ENCODE results near the gene THSD7B.

DNA sequence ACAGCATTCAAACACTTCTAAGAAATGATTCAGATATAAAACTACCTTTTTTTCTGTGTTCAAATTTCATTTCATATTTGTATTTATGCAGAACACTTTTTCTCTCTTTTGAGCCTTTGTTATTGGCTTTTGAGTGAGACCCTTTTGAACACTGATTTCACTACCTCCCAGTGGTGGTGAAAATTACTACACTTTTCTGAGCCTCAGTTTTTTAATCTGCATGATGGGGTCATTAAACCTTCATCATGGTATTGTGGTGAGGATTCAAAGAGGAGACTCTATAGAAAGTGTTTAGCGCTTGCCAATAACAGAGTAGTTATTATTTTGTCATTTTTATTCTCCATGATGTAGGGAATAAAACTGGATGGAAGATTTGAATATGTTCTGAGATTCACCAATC is 169.8 kb downstream of the THSD7B start:
- TF ChIP-seq CTCF (IDR thresholded peaks at IDR 0.05; ENCODE audit: control extremely low read depth in 1 of 3, insufficient read depth in 1 of 3, low read depth in 1 of 3, low read length in 3 of 3), result no peak
- TF ChIP-seq KDM4A (IDR thresholded peaks at IDR 0.05; ENCODE audit: low read depth, low read length, severe bottlenecking), result no peak
- no peak for TF ChIP-seq BRCA1 (IDR thresholded peaks at IDR 0.05; ENCODE audit: low read depth, low read length)
- no peak for TF ChIP-seq CEBPB (IDR thresholded peaks at IDR 0.05; ENCODE audit: low read depth, low read length)
- TF ChIP-seq POLR2A (IDR thresholded peaks at IDR 0.05; ENCODE audit: control extremely low read depth in 1 of 2, low read depth in 2 of 2, low read length in 2 of 2), result no peak
- TF ChIP-seq RNF2 (IDR thresholded peaks at IDR 0.05; ENCODE audit: borderline replicate concordance, low read depth, low read length, missing control alignments, poor library complexity, severe bottlenecking), result no peak
- TF ChIP-seq, protein P1, sequence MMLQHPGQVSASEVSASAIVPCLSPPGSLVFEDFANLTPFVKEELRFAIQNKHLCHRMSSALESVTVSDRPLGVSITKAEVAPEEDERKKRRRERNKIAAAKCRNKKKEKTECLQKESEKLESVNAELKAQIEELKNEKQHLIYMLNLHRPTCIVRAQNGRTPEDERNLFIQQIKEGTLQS (IDR thresholded peaks at IDR 0.05; ENCODE audit: insufficient read depth, low read depth, low read length), result no peak
- no peak for TF ChIP-seq SP1 (IDR thresholded peaks at IDR 0.05; ENCODE audit: low read depth, low read length)
- TF ChIP-seq, protein P2, sequence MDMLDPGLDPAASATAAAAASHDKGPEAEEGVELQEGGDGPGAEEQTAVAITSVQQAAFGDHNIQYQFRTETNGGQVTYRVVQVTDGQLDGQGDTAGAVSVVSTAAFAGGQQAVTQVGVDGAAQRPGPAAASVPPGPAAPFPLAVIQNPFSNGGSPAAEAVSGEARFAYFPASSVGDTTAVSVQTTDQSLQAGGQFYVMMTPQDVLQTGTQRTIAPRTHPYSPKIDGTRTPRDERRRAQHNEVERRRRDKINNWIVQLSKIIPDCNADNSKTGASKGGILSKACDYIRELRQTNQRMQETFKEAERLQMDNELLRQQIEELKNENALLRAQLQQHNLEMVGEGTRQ (IDR thresholded peaks at IDR 0.05; ENCODE audit: low read length), result no peak
- TF ChIP-seq ZNF274 (IDR thresholded peaks at IDR 0.05; ENCODE audit: borderline replicate concordance, extremely low read depth, low read length), result no peak
- no peak for TF ChIP-seq SP2 (IDR thresholded peaks at IDR 0.05; ENCODE audit: low read length)
- no peak for TF ChIP-seq ATF2 (IDR thresholded peaks at IDR 0.05; ENCODE audit: low read length)
- no peak for TF ChIP-seq POLR2AphosphoS5 (IDR thresholded peaks at IDR 0.05; ENCODE audit: low read depth, low read length)
- no peak for TF ChIP-seq MAX (IDR thresholded peaks at IDR 0.05)
